Right atrium auricular region (tissue), 2 donors: Measurements from ENCODE around the gene SMC2. TPM values are rescaled to one million over a fixed set of nuclear protein-coding genes. Genes with fewer than 3 reads are reported as not detected.
A peak's percentile ranks its signal among the peaks of the same experiment; 100 is the strongest.

Experiments
- DNase-seq: peaks from one replicate; pipeline ENCODE4 v3.0.0-alpha.2; 2019; ENCODE audit warnings: low spot score
- H3K27ac ChIP-seq, 2 donors: fragments of 200-600 bp; sonication (generic); 1 replicate in 1 of 2; 2 replicates in 1 of 2; pipeline ENCODE4 v1.5.1; 2016 to 2019
- H3K27me3 ChIP-seq, 2 donors: fragments of 200-600 bp; sonication (generic); one replicate each; pipeline versions ENCODE4 v1.5.1 to v1.6.0; 2017 to 2019
- H3K36me3 ChIP-seq: fragments of 200-600 bp; sonication (generic); one replicate; pipeline ENCODE4 v1.5.1; 2016
- H3K4me1 ChIP-seq, 2 donors: fragments of 200-600 bp; sonication (generic); one replicate each; pipeline versions ENCODE4 v1.5.1 to v1.6.0; 2017 to 2019
- H3K4me3 ChIP-seq, 2 donors: fragments of 200-600 bp; sonication (generic); 1 replicate in 1 of 2; 2 replicates in 1 of 2; pipeline ENCODE4 v1.5.1; 2017 to 2019; ENCODE audit warnings: mild to moderate bottlenecking in 1 of 2, moderate library complexity in 1 of 2
- H3K9me3 ChIP-seq, 2 donors: fragments of 200-600 bp; sonication (generic); one replicate each; pipeline ENCODE4 v1.5.1; 2019
- CTCF ChIP-seq, 2 donors: fragments of 200-600 bp; sonication (generic); IDR thresholded peaks; one replicate each; pipeline ENCODE4 v1.5.1; 2019; ENCODE audit warnings: antibody characterized with exemption in 2 of 2
- total RNA-seq, 2 donors: library from RNA; depleted of rRNA; stranded (reverse); fragments of >200 nt; gene quantifications; one replicate each; pipeline ENCODE4 v1.1.0, GENCODE V29; 2016

Gene SMC2
- total RNA-seq: 10 to 100 TPM in 1 of 2 donors, 1 to 10 TPM in 1; 6.2 to 14.5 TPM

- peak; percentile 91 for DNase-seq
- H3K4me3 ChIP-seq: peak within 1 kb of the TSS; percentile 60 to 76
- H3K4me1 ChIP-seq: peaks cover 0 to 30% of the 10 kb centered on the region in 2 donors
- peak within 1 kb of the TSS; percentile 93 to 94 for H3K27ac ChIP-seq
- H3K36me3 ChIP-seq: no peaks in the 10 kb centered on the region
- H3K27me3 ChIP-seq: no peaks in the 10 kb centered on the region
- H3K9me3 ChIP-seq: no peaks in the 10 kb centered on the region
- no peak for TF ChIP-seq CTCF (IDR thresholded peaks at IDR 0.05)
These were observed at the start of gene SMC2 for GRCh38 chr9:104093647-104094533. Gene SMC2 (plus strand): TSS chr9:104094309. CDS start chr9:104095385, 1,076 bp downstream.

- no peak for TF ChIP-seq CTCF (IDR thresholded peaks at IDR 0.05)
- Histone ChIP-seq H3K9me3 (no peaks in the 10 kb centered on the region), H3K27me3 (no peaks in the 10 kb centered on the region), H3K4me1 (no peaks in the 10 kb centered on the region), H3K36me3 (no peaks in the 10 kb centered on the region), H3K4me3 (no peak overlapping the region), H3K27ac (no peak overlapping the region)
- DNase-seq: no peak
These were observed 25.6 kb upstream of the SMC2 start for GRCh38 chr9:104068546-104068945.

GRCh38 chr9:104069288-104069687 is 24.8 kb upstream of the SMC2 start:
- Histone ChIP-seq H3K36me3 (no peaks in the 10 kb centered on the region), H3K4me3 (no peak overlapping the region), H3K4me1 (no peaks in the 10 kb centered on the region), H3K9me3 (no peaks in the 10 kb centered on the region), H3K27ac (no peak overlapping the region), H3K27me3 (no peaks in the 10 kb centered on the region)
- DNase-seq: no peak
- TF ChIP-seq CTCF (IDR thresholded peaks at IDR 0.05): no peak

- no peaks in the 10 kb centered on the region for H3K9me3 ChIP-seq
- no peak for TF ChIP-seq CTCF (IDR thresholded peaks at IDR 0.05)
- no peaks in the 10 kb centered on the region for H3K4me1 ChIP-seq
- H3K27ac ChIP-seq: no peak overlapping the region
- H3K4me3 ChIP-seq: no peak overlapping the region
- H3K36me3 ChIP-seq: no peaks in the 10 kb centered on the region
- no peaks in the 10 kb centered on the region for H3K27me3 ChIP-seq
- no peak for DNase-seq
These were observed 22.5 kb upstream of the SMC2 start for GRCh38 chr9:104071589-104071988.

- H3K4me1 ChIP-seq: no peaks in the 10 kb centered on the region
- no peaks in the 10 kb centered on the region for H3K27me3 ChIP-seq
- TF ChIP-seq CTCF (IDR thresholded peaks at IDR 0.05): no peak
- H3K36me3 ChIP-seq: no peaks in the 10 kb centered on the region
- H3K4me3 ChIP-seq: no peak overlapping the region
- H3K9me3 ChIP-seq: no peaks in the 10 kb centered on the region
- no peak for DNase-seq
- peak overlapping the region in 1 of 2 donors; percentile 47 for H3K27ac ChIP-seq
These were observed 20.9 kb upstream of the SMC2 start for GRCh38 chr9:104073098-104073769.
